ENCODE measurements around the gene MAT1A. TPM values are rescaled to one million over a fixed set of nuclear protein-coding genes. Genes with fewer than 3 reads are reported as not detected.

Gene MAT1A
- polyA plus RNA-seq, 3 donors, result not detected

- H3K27ac ChIP-seq (ENCODE audit: low read depth in 1 of 2, low read length in 2 of 2), result no peak overlapping the region
- no peak overlapping the region for H3K4me2 ChIP-seq (replicated peaks; ENCODE audit: extremely low read depth, low read length, poor library complexity, severe bottlenecking)
- TF ChIP-seq, protein P1, sequence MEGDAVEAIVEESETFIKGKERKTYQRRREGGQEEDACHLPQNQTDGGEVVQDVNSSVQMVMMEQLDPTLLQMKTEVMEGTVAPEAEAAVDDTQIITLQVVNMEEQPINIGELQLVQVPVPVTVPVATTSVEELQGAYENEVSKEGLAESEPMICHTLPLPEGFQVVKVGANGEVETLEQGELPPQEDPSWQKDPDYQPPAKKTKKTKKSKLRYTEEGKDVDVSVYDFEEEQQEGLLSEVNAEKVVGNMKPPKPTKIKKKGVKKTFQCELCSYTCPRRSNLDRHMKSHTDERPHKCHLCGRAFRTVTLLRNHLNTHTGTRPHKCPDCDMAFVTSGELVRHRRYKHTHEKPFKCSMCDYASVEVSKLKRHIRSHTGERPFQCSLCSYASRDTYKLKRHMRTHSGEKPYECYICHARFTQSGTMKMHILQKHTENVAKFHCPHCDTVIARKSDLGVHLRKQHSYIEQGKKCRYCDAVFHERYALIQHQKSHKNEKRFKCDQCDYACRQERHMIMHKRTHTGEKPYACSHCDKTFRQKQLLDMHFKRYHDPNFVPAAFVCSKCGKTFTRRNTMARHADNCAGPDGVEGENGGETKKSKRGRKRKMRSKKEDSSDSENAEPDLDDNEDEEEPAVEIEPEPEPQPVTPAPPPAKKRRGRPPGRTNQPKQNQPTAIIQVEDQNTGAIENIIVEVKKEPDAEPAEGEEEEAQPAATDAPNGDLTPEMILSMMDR (IDR thresholded peaks at IDR 0.05), result no peak
- H3K79me2 ChIP-seq (ENCODE audit: insufficient read depth, low read length), result no peaks in the 10 kb centered on the region
- Mint-ChIP-seq H3K27me3 (ENCODE audit: low read depth in 3 of 3) (peaks cover 0 to 7% (median 2%) of the 10 kb centered on the region in 3 donors), H3K36me3 (no peaks in the 10 kb centered on the region), H3K27ac (no peak overlapping the region), H3K9me3 (no peaks in the 10 kb centered on the region), H3K4me1 (peaks cover 2% of the 10 kb centered on the region), H3K4me3 (no peak overlapping the region)
- WGBS (ENCODE audit: insufficient coverage), result 94% methylated on average over 16 of the region's 16 CpGs
- no peaks in the 10 kb centered on the region for H3K4me1 ChIP-seq (ENCODE audit: control insufficient read depth in 1 of 2, insufficient read depth in 2 of 2, low read length in 2 of 2)
- DNase-seq, result no peak
- H3K9ac ChIP-seq (ENCODE audit: insufficient read depth, low read length, poor library complexity, severe bottlenecking), result no peak overlapping the region
- H4K20me1 ChIP-seq (ENCODE audit: insufficient read depth, low read length), result no peaks in the 10 kb centered on the region
- H3K27me3 ChIP-seq (ENCODE audit: control insufficient read depth in 2 of 2, insufficient read depth in 2 of 2, low read length in 2 of 2), result no peaks in the 10 kb centered on the region
- H2AFZ ChIP-seq (ENCODE audit: insufficient read depth, low read depth, low read length, poor library complexity, severe bottlenecking), result no peak overlapping the region
- intact Hi-C loops (cut with micrococcal nuclease), result no loop called here
- H3K9me3 ChIP-seq (replicated peaks in 1 of 2; ENCODE audit: control insufficient read depth in 1 of 2, insufficient read depth in 1 of 2, low read length in 2 of 2), result no peaks in the 10 kb centered on the region
- H3K4me3 ChIP-seq (replicated peaks in 1 of 3; ENCODE audit: low read depth in 2 of 3, low read length in 3 of 3), result no peak overlapping the region
- no peaks in the 10 kb centered on the region for H3K36me3 ChIP-seq (replicated peaks in 1 of 2; ENCODE audit: control insufficient read depth in 1 of 2, insufficient read depth in 2 of 2, low read length in 2 of 2)
Observed at GRCh38 chr10:80276335-80276734, 13.1 kb downstream of the MAT1A start.

GRCh38 chr10:80275756-80276155 lies 13.7 kb downstream of the MAT1A start:
- intact Hi-C loops (cut with micrococcal nuclease), result no loop called here
- H3K4me2 ChIP-seq (replicated peaks; ENCODE audit: extremely low read depth, low read length, poor library complexity, severe bottlenecking), result no peak overlapping the region
- peaks cover 0 to 7% (median 2%) of the 10 kb centered on the region in 3 donors for H3K27me3 Mint-ChIP-seq (ENCODE audit: low read depth in 3 of 3)
- no peaks in the 10 kb centered on the region for H3K36me3 ChIP-seq (replicated peaks in 1 of 2; ENCODE audit: control insufficient read depth in 1 of 2, insufficient read depth in 2 of 2, low read length in 2 of 2)
- TF ChIP-seq, protein P1 (IDR thresholded peaks at IDR 0.05), result no peak
- H3K9me3 ChIP-seq (replicated peaks in 1 of 2; ENCODE audit: control insufficient read depth in 1 of 2, insufficient read depth in 1 of 2, low read length in 2 of 2), result no peaks in the 10 kb centered on the region
- H3K9ac ChIP-seq (ENCODE audit: insufficient read depth, low read length, poor library complexity, severe bottlenecking), result no peak overlapping the region
- H3K27ac Mint-ChIP-seq, result no peak overlapping the region
- no peaks in the 10 kb centered on the region for H3K4me1 ChIP-seq (ENCODE audit: control insufficient read depth in 1 of 2, insufficient read depth in 2 of 2, low read length in 2 of 2)
- DNase-seq, result no peak
- no peaks in the 10 kb centered on the region for H4K20me1 ChIP-seq (ENCODE audit: insufficient read depth, low read length)
- H2AFZ ChIP-seq (ENCODE audit: insufficient read depth, low read depth, low read length, poor library complexity, severe bottlenecking), result no peak overlapping the region
- H3K4me1 Mint-ChIP-seq, result peaks cover 2% of the 10 kb centered on the region
- no peaks in the 10 kb centered on the region for H3K9me3 Mint-ChIP-seq
- WGBS (ENCODE audit: insufficient coverage), result 84% methylated on average over 7 of the region's 7 CpGs
- no peak overlapping the region for H3K4me3 Mint-ChIP-seq
- no peak overlapping the region for H3K27ac ChIP-seq (ENCODE audit: low read depth in 1 of 2, low read length in 2 of 2)
- H3K4me3 ChIP-seq (replicated peaks in 1 of 3; ENCODE audit: low read depth in 2 of 3, low read length in 3 of 3), result no peak overlapping the region
- no peaks in the 10 kb centered on the region for H3K27me3 ChIP-seq (ENCODE audit: control insufficient read depth in 2 of 2, insufficient read depth in 2 of 2, low read length in 2 of 2)
- no peaks in the 10 kb centered on the region for H3K36me3 Mint-ChIP-seq
- no peaks in the 10 kb centered on the region for H3K79me2 ChIP-seq (ENCODE audit: insufficient read depth, low read length)

Measured in CD14-positive monocyte (primary cell).